GM23248 (cell line): ENCODE data around the gene OSBPL5. TPM values are rescaled to one million over a fixed set of nuclear protein-coding genes. Genes with fewer than 3 reads are reported as not detected.

Experiments used
- DNase-seq: peaks from one replicate; pipeline ENCODE4 v3.0.0-alpha.2; 2015
- H2AFZ ChIP-seq: fragments of 200-600 bp; sonication (generic); 2 replicates; pipeline ENCODE4 v1.6.1; 2016; ENCODE audit warnings: antibody characterized with exemption
- H3F3A ChIP-seq: fragments of 200-600 bp; sonication (generic); 2 replicates; pipeline ENCODE4 v1.6.1; 2016; ENCODE audit warnings: mild to moderate bottlenecking, antibody characterized with exemption, mixed run types; ENCODE audit not compliant: insufficient read depth
- H3K27ac ChIP-seq: fragments of 200-600 bp; sonication (generic); 2 replicates; pipeline ENCODE4 v1.5.1; 2016; ENCODE audit warnings: mild to moderate bottlenecking
- H3K27me3 ChIP-seq: fragments of 200-600 bp; sonication (generic); replicated peaks from 2 replicates; pipeline ENCODE4 v1.6.1; 2016; ENCODE audit warnings: mild to moderate bottlenecking; ENCODE audit not compliant: insufficient read depth
- H3K36me3 ChIP-seq: fragments of 200-600 bp; sonication (generic); 2 replicates; pipeline ENCODE4 v1.6.1; 2016; ENCODE audit warnings: low read depth, mild to moderate bottlenecking
- H3K4me1 ChIP-seq: fragments of 200-600 bp; sonication (generic); 2 replicates; pipeline ENCODE4 v1.6.1; 2016; ENCODE audit warnings: mild to moderate bottlenecking; ENCODE audit not compliant: insufficient read depth
- H3K4me2 ChIP-seq: fragments of 200-600 bp; sonication (generic); one replicate; pipeline ENCODE4 v1.6.1; 2016; ENCODE audit warnings: mild to moderate bottlenecking; ENCODE audit not compliant: unreplicated experiment
- H3K4me3 ChIP-seq: fragments of 200-600 bp; sonication (generic); 2 replicates; pipeline ENCODE4 v1.5.1; 2016; ENCODE audit warnings: mild to moderate bottlenecking
- H3K79me2 ChIP-seq: fragments of 200-600 bp; sonication (generic); 2 replicates; pipeline ENCODE4 v1.6.1; 2016; ENCODE audit warnings: mild to moderate bottlenecking; ENCODE audit not compliant: insufficient read depth
- H3K9ac ChIP-seq: fragments of 200-600 bp; sonication (generic); 2 replicates; pipeline ENCODE4 v1.6.1; 2016; ENCODE audit warnings: mild to moderate bottlenecking
- H3K9me2 ChIP-seq: fragments of 200-600 bp; sonication (generic); 2 replicates; pipeline ENCODE4 v1.6.1; 2016; ENCODE audit warnings: mixed run types, mild to moderate bottlenecking, moderate library complexity; ENCODE audit not compliant: insufficient read depth
- H3K9me3 ChIP-seq: fragments of 200-600 bp; sonication (generic); one replicate; pipeline ENCODE4 v1.6.1; 2017; ENCODE audit warnings: low read depth
- H4K20me1 ChIP-seq: fragments of 200-600 bp; sonication (generic); 2 replicates; pipeline ENCODE4 v1.6.0; 2016; ENCODE audit not compliant: insufficient read depth
- EZH2 ChIP-seq: fragments of 200-600 bp; sonication (generic); IDR thresholded peaks from 2 replicates; pipeline ENCODE4 v1.6.1; 2018; ENCODE audit warnings: antibody characterized with exemption, mild to moderate bottlenecking; ENCODE audit not compliant: insufficient read depth, poor library complexity, severe bottlenecking
- EZH2phosphoT487 ChIP-seq: fragments of 200-600 bp; sonication (generic); IDR thresholded peaks from 2 replicates; pipeline ENCODE4 v1.6.1; 2018; ENCODE audit warnings: antibody characterized with exemption, moderate library complexity, mild to moderate bottlenecking, low read depth; ENCODE audit not compliant: insufficient read depth
- WGBS, 2 experiments: methylation state at CpG; one replicate each; pipeline ENCODE4 v1.1.6; 2015 to 2017; ENCODE audit warnings: low lambda C conversion rate in 2 of 2, low coverage in 1 of 2; ENCODE audit errors: missing lambda C conversion rate in 2 of 2; 5-methylcytosine and 5-hydroxymethylcytosine counted together
- in situ Hi-C: fragments of 300-500 bp; cut with MboI; formaldehyde crosslinking; loops from 2 replicates; pipeline ENCODE4 v1.15.0; 2020
- polyA plus RNA-seq: library from polyadenylated mRNA; unstranded; fragments of >200 nt; fragmentation: Nextera tagmentation; extraction: Ambion mirVana; gene quantifications from 2 replicates; pipeline ENCODE4 v1.2.1, GENCODE V29; 2016
- total RNA-seq: library from RNA; depleted of rRNA; stranded (reverse); fragments of >200 nt; shearing (Covaris generic); gene quantifications from 2 replicates; pipeline ENCODE4 v1.2.3, GENCODE V29; 2014

The OSBPL5 gene
- total and polyA plus RNA-seq, 2 experiments from 2014 or later, result 27.9 to 57.6 TPM

DNA sequence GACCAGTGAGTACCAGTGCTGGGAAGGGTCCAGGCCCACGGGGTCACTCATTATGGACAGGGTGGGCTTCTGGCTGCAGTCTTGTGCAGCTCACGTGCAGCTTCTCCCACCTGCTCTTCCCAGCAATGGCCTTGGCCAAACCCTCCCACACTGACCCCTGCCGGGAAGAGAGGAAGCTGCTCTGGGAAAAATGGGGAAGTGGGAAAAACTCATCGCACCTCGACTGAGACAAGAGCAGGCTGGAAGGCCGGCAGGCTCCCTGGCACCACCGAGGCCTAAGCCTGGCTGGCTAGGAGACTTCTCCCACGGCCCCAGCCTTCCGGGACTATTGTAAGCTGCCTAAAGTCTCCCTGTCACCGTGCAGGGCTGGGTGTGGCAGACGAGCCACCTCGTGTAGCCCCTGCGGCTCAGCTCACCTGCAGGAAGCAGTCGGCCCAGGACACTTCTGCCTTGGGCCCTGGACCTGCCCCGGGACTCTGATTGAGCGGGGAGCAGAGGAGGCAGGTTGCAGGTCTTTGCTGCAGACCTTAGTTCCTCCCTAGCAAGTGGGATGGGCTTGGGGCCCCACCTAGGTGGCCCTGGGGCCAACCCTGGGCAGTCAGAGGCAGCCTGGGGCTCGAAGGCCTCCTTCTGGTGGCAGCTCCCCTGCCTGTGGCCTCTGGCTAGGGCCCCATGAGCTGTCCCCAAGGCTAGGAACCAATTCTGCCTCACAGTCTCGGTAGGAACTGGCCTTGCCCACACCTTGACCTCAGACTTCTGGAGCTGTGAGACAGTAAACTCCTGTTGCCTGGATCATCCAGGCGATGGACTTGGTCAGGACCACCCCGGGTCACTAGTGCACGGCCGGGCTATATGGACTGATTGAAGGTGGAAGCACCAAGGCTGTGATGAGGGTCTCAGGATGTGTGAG is 30.4 kb upstream of the OSBPL5 start:
- DNase-seq, result peak; percentile 31
- H4K20me1 ChIP-seq, result no peaks in the 10 kb centered on the region
- no peak overlapping the region for H3K4me2 ChIP-seq
- no peaks in the 10 kb centered on the region for H3K9me2 ChIP-seq
- no peak overlapping the region for H3K27ac ChIP-seq
- no peaks in the 10 kb centered on the region for H3K79me2 ChIP-seq
- H3K27me3 ChIP-seq, result peaks cover 16% of the 10 kb centered on the region; the same call in 1 of the 2 replicates
- H3F3A ChIP-seq, result no peaks in the 10 kb centered on the region
- H3K9ac ChIP-seq, result no peak overlapping the region
- in situ Hi-C loops, result no loop called here
- H2AFZ ChIP-seq, result no peak overlapping the region
- no peaks in the 10 kb centered on the region for H3K36me3 ChIP-seq
- 63 to 71% methylated on average over 22 of the region's 22 CpGs for WGBS, 2 experiments
- H3K4me3 ChIP-seq, result no peak overlapping the region
- no peaks in the 10 kb centered on the region for H3K4me1 ChIP-seq
- no peaks in the 10 kb centered on the region for H3K9me3 ChIP-seq
- TF ChIP-seq EZH2phosphoT487 (no peak), EZH2 (no peak)

GRCh38 chr11:3194016-3194816 is 29.1 kb upstream of the OSBPL5 start:
- Histone ChIP-seq H3K4me1 (no peaks in the 10 kb centered on the region), H3K9me2 (no peaks in the 10 kb centered on the region), H3K27me3 (0 out of 2 replicates have a peak, but pooled peaks cover 11% of the 10 kb centered on the region), H3F3A (no peaks in the 10 kb centered on the region), H3K9me3 (no peaks in the 10 kb centered on the region), H3K9ac (no peak overlapping the region), H3K4me3 (no peak overlapping the region), H3K79me2 (no peaks in the 10 kb centered on the region), H4K20me1 (no peaks in the 10 kb centered on the region), H3K36me3 (no peaks in the 10 kb centered on the region), H3K27ac (no peak overlapping the region), H2AFZ (no peak overlapping the region), H3K4me2 (no peak overlapping the region)
- WGBS, 2 experiments, result 68 to 71% methylated on average over 12 of the region's 12 CpGs
- DNase-seq, result no peak
- in situ Hi-C loops, result no loop called here
- TF ChIP-seq EZH2, result no peak
- no peak for TF ChIP-seq EZH2phosphoT487

GRCh38 chr11:3193373-3194015 is 28.4 kb upstream of the OSBPL5 start:
- Histone ChIP-seq H3K27me3 (0 out of 2 replicates have a peak, but pooled peaks cover 11% of the 10 kb centered on the region), H3K79me2 (no peaks in the 10 kb centered on the region), H3K4me2 (no peak overlapping the region), H3K27ac (no peak overlapping the region), H3K4me3 (no peak overlapping the region), H2AFZ (no peak overlapping the region), H4K20me1 (no peaks in the 10 kb centered on the region), H3K4me1 (no peaks in the 10 kb centered on the region), H3K9me2 (no peaks in the 10 kb centered on the region), H3K9me3 (no peaks in the 10 kb centered on the region), H3F3A (no peaks in the 10 kb centered on the region), H3K9ac (no peak overlapping the region), H3K36me3 (no peaks in the 10 kb centered on the region)
- no peak for DNase-seq
- in situ Hi-C loops, result no loop called here
- TF ChIP-seq EZH2 (no peak), EZH2phosphoT487 (no peak)
- WGBS, 2 experiments, result 69 to 71% methylated on average over 19 of the region's 19 CpGs

GRCh38 chr11:3192511-3193372 is 27.6 kb upstream of the OSBPL5 start:
- in situ Hi-C loops, result no loop called here
- Histone ChIP-seq H3K4me2 (no peak overlapping the region), H3F3A (no peaks in the 10 kb centered on the region), H4K20me1 (no peaks in the 10 kb centered on the region), H3K9ac (no peak overlapping the region), H3K79me2 (no peaks in the 10 kb centered on the region), H3K9me3 (no peaks in the 10 kb centered on the region), H3K27ac (no peak overlapping the region), H3K9me2 (no peaks in the 10 kb centered on the region), H3K4me3 (no peak overlapping the region), H3K36me3 (no peaks in the 10 kb centered on the region), H3K27me3 (0 out of 2 replicates have a peak, but pooled peaks cover 11% of the 10 kb centered on the region), H2AFZ (no peak overlapping the region), H3K4me1 (no peaks in the 10 kb centered on the region)
- TF ChIP-seq EZH2 (no peak), EZH2phosphoT487 (no peak)
- WGBS, 2 experiments, result 76 to 77% methylated on average over 11 to 14 of the region's 14 CpGs
- no peak for DNase-seq
